Measurements from ENCODE around the gene CCDC192. TPM values are rescaled to one million over a fixed set of nuclear protein-coding genes. Genes with fewer than 3 reads are reported as not detected.
A peak's percentile ranks its signal among the peaks of the same experiment; 100 is the strongest.

CCDC192 gene
- total RNA-seq, 1 experiment from 2014 or later, result not detected

GRCh38 chr5:127870914-127871313, 167.7 kb downstream of the CCDC192 start:
- no TSS peak for BruUV-seq (replicated peaks)
- intact Hi-C loops (cut with micrococcal nuclease), result loop anchor here (10.0 kb wide), 1 partner anchor 804 kb away; no protein-coding TSS in a partner anchor
- H3K36me3 Mint-ChIP-seq (ENCODE audit: insufficient read depth, unreplicated experiment), result peaks cover 7% of the 10 kb centered on the region
- CTCF ChIA-PET, result interaction anchor here (1.0 to 1.9 kb wide), 5 partner anchors 12 to 307 kb away, joined by 3 to 6 read pairs (median 4); no protein-coding TSS in a partner anchor
- H3K27me3 Mint-ChIP-seq (ENCODE audit: insufficient read depth, unreplicated experiment), result no peaks in the 10 kb centered on the region
- no peak overlapping the region for H3K4me3 Mint-ChIP-seq (ENCODE audit: unreplicated experiment)
- peak overlapping the region; percentile 97 for H3K27ac Mint-ChIP-seq (ENCODE audit: low read depth, unreplicated experiment)
- no peak for TF ChIP-seq CTCF (IDR thresholded peaks at IDR 0.05; ENCODE audit: unreplicated experiment)
- peak; percentile 53 for DNase-seq (ENCODE audit: unreplicated experiment)
- peaks cover 25% of the 10 kb centered on the region for H3K4me1 Mint-ChIP-seq (ENCODE audit: insufficient read depth, unreplicated experiment)
- POLR2A ChIA-PET, result interaction anchor here (0.9 to 2.5 kb wide), 4 partner anchors 11 to 211 kb away, joined by 3 to 12 read pairs (median 10); no protein-coding TSS in a partner anchor
- H3K9me3 Mint-ChIP-seq (ENCODE audit: unreplicated experiment), result no peaks in the 10 kb centered on the region

- peaks cover 25% of the 10 kb centered on the region for H3K4me1 Mint-ChIP-seq (ENCODE audit: insufficient read depth, unreplicated experiment)
- BruUV-seq (replicated peaks), result no TSS peak
- peak; percentile 74 for DNase-seq (ENCODE audit: unreplicated experiment)
- H3K27ac Mint-ChIP-seq (ENCODE audit: low read depth, unreplicated experiment), result peak overlapping the region; percentile 97
- no peak for TF ChIP-seq CTCF (IDR thresholded peaks at IDR 0.05; ENCODE audit: unreplicated experiment)
- no peaks in the 10 kb centered on the region for H3K9me3 Mint-ChIP-seq (ENCODE audit: unreplicated experiment)
- intact Hi-C loops (cut with micrococcal nuclease), result loop anchor here (10.0 kb wide), 1 partner anchor 803 kb away; no protein-coding TSS in a partner anchor
- POLR2A ChIA-PET, result interaction anchor here (0.6 to 2.5 kb wide), 19 partner anchors 11 to 320 kb away, joined by 3 to 12 read pairs (median 3); no protein-coding TSS in a partner anchor
- CTCF ChIA-PET, result interaction anchor here (0.7 to 1.7 kb wide), 13 partner anchors 9 to 308 kb away, joined by 3 to 5 read pairs (median 3); no protein-coding TSS in a partner anchor
- H3K36me3 Mint-ChIP-seq (ENCODE audit: insufficient read depth, unreplicated experiment), result peaks cover 7% of the 10 kb centered on the region
- no peaks in the 10 kb centered on the region for H3K27me3 Mint-ChIP-seq (ENCODE audit: insufficient read depth, unreplicated experiment)
- peak overlapping the region; percentile 40 for H3K4me3 Mint-ChIP-seq (ENCODE audit: unreplicated experiment)
Measured at GRCh38 chr5:127871503-127872153, 168.4 kb downstream of the CCDC192 start.

- CTCF ChIA-PET, result interaction anchor here (0.8 to 1.7 kb wide), 8 partner anchors 10 to 309 kb away, joined by 3 to 5 read pairs (median 3); no protein-coding TSS in a partner anchor
- no peak overlapping the region for H3K4me3 Mint-ChIP-seq (ENCODE audit: unreplicated experiment)
- H3K4me1 Mint-ChIP-seq (ENCODE audit: insufficient read depth, unreplicated experiment), result peaks cover 25% of the 10 kb centered on the region
- POLR2A ChIA-PET, result interaction anchor here (0.6 to 1.7 kb wide), 15 partner anchors 14 to 1369 kb away, joined by 3 to 12 read pairs (median 3); no protein-coding TSS in a partner anchor
- peak overlapping the region; percentile 97 for H3K27ac Mint-ChIP-seq (ENCODE audit: low read depth, unreplicated experiment)
- H3K9me3 Mint-ChIP-seq (ENCODE audit: unreplicated experiment), result no peaks in the 10 kb centered on the region
- intact Hi-C loops (cut with micrococcal nuclease), result loop anchor here (10.0 kb wide), 1 partner anchor 802 kb away; no protein-coding TSS in a partner anchor
- H3K36me3 Mint-ChIP-seq (ENCODE audit: insufficient read depth, unreplicated experiment), result peaks cover 7% of the 10 kb centered on the region
- no peaks in the 10 kb centered on the region for H3K27me3 Mint-ChIP-seq (ENCODE audit: insufficient read depth, unreplicated experiment)
- DNase-seq (ENCODE audit: unreplicated experiment), result no peak
- BruUV-seq (replicated peaks), result no TSS peak
- TF ChIP-seq CTCF (IDR thresholded peaks at IDR 0.05; ENCODE audit: unreplicated experiment), result no peak
Measured at GRCh38 chr5:127872494-127872893, 169.3 kb downstream of the CCDC192 start.

All from MCF 10A (cell line).